Activated CD4-positive, CD25-positive, alpha-beta regulatory T cell (primary cell): ENCODE measurements around the gene ZBTB7B.
A peak's percentile ranks its signal among the peaks of the same experiment; 100 is the strongest.
"Not testable (repeated sequence)": the region's sequence is repeated elsewhere in the genome, so short reads cannot be mapped to it uniquely, and the experiment has no call there.

ENCODE experiments used
- DNase-seq, 4 experiments: peaks; one replicate each; lab custom pipeline; 2025; lab: John Stamatoyannopoulos, UW

The ZBTB7B gene

DNA sequence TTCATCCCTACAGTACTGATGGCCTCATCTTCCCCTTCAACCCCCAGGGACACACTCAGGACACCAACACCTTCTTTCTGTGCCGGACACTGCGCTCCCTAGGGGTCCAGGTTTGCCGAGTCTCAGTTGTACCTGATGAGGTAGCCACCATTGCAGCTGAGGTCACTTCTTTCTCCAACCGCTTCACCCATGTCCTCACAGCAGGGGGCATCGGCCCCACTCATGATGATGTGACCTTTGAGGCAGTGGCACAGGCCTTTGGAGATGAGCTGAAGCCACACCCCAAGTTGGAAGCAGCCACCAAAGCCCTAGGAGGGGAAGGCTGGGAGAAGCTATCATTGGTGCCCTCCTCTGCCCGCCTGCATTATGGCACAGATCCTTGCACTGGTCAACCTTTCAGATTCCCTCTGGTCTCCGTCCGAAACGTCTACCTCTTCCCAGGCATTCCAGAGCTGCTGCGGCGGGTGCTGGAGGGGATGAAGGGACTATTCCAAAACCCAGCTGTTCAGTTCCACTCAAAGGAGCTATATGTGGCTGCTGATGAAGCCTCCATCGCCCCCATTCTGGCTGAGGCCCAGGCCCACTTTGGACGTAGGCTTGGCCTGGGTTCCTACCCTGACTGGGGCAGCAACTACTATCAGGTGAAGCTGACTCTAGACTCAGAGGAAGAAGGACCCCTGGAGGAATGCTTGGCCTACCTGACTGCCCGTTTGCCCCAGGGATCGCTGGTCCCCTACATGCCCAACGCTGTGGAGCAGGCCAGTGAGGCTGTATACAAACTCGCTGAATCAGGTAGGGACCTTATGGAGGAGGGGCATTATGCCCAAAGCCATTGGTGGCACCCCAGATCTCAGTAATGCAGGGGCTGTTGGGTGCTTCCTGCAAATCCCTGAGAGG, 14.3 kb upstream of the ZBTB7B start:
- no peak for DNase-seq

DNA sequence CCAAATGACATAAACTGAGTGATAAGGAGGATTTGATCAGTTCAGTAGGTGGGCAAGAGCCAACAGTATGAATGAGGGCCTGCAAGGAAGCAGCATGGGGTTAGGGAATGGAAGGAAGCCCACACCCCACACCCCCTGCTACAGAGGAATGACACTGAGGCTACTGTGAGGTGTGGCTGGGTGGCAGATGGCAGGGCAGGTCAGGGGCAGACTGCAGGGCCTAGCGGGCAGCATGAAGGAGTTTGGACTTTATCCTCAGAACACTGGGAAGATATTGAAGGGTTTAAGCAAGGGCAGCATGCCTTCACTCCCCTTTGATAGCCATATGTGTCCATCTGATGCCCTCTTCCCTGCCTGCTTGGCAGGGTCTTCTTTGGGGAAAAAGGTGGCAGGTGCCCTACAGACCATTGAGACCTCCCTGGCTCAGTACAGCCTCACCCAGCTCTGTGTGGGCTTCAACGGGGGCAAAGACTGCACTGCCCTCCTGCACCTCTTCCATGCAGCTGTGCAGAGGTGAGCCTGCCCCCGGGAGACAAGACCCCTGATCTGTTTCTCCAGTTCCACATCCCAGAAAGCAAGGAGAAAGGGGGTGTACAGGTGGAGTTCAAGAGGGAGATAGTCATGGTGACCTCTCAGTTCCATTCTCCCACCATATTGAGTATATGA, 13.3 kb upstream of the ZBTB7B start:
- DNase-seq: no peak

DNA sequence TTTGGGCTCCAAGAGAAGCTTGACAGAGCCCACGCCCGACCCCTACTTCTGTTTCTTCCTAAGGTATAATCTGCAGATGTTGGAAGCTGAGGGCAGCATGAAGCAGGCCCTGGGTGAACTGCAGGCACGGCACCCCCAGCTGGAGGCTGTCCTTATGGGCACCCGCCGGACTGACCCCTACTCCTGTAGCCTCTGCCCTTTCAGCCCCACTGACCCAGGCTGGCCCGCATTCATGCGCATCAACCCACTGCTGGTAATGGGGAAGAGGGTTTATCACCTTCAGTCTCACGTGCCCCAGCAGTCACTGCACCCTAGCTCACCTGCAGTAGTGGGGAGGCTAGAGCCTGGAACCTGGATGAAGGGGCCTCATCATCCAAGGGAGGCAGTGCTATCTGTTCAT, 12.3 kb upstream of the ZBTB7B start:
- no peak for DNase-seq

DNA sequence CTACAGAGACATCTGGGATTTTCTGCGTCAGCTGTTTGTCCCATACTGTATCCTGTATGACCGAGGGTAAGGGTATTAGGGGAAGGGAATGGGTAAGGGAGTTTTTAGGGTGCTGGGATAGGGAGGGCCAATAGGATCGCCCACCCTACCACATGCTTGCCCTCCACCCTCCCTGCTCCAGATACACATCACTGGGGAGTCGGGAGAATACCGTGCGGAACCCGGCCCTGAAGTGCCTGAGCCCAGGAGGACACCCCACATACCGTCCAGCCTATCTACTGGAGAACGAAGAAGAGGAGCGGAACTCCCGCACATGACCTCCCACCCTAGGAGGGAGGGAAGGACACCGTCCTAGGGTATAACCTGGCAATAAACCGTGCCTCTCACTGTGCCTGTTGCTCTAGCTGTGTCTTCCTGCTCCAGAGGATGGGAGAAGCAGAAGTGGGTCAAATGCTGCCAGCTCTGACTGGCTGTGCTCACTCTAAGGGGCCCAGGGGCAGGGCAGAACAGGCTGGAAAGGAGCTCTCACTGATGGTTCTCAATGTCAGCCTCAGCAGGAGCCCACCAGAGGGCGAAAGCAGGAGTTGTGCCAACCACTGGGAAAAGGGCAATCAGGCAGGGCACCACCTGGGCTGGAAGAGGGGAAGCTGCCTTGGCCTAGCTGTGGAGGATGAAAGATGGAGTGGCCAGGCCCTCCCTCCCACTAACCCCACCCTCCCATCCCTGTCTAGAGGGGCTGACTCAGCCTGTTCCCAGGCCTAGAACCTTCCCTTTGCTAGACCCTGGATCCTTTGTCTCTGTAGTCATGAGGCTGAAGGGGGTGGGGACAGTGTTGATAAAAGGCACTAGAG, 9.7 kb upstream of the ZBTB7B start:
- DNase-seq: no peak

DNA sequence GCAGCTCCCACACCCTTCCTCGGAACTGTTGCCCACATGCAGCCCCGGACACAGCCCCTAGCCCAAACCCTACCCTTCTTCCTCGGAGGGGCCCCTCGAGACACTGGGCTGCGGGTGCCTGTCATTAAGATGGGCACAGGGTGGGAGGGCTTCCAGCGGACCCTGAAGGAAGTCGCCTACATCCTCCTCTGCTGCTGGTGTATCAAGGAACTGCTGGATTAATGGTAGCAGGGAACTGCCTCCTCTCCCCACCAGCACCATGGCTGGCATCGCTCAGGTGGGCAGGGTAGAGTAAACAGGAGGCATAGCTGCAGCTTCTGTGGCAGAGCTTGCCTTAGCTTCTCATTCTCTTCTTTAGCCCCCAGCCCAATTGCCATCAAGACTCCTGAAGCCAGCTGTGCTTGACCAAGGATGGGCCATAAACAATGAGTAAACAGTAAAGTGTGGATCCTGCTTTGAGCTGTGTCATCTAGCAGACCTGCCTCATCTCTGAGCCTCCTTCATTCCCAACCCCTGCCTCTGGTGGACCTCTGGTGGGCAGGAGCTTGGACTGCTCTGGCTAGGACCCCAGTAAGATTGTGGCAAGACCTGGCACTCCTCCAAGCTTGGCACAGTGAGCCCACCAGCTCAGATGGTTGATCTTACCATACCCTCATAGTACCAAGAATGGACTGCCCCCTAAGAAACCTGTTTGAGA, 8.9 kb upstream of the ZBTB7B start, which contains the start of gene LENEP:
TSS of gene LENEP (plus strand) at position 15 of the 697 bp plus-strand sequence. CDS start at position 37, 22 bp downstream.
- no peak for DNase-seq

DNA sequence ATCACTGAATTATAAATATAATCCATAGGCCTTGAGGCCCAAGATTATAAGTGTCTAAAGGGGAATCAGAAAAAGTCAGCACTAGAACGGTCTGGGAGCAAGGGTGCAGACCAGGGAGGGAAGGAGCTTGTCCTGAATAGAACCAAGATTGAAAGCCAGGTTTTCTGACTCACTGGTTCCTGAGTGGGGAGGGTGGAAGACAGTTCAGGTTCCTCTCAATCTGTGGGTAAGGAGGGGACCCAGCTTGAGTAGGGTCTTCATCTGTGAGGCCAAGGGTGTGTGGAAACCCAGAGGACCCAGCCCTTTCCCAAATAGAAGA, 8.4 kb upstream of the ZBTB7B start:
- DNase-seq: no peak

DNA sequence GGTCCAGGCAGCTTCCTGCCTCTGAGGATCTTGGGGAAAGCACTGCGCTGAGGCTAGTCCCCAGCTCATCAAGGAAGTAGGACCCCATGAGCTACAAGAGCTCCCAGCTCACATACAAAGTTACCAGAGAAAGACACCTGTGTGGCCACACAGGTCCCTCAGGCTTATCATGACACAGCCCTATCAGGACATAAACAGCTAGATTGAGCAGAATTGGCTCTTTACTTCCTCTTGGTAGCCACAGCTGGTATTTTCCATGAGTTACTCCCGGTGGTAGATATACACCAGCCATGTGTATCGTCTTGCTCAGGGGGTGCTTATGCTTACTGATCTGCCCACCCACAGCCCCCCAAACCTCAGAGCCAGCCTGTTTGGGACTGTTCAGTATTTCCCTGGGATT, 8.0 kb upstream of the ZBTB7B start:
- no peak for DNase-seq

DNA sequence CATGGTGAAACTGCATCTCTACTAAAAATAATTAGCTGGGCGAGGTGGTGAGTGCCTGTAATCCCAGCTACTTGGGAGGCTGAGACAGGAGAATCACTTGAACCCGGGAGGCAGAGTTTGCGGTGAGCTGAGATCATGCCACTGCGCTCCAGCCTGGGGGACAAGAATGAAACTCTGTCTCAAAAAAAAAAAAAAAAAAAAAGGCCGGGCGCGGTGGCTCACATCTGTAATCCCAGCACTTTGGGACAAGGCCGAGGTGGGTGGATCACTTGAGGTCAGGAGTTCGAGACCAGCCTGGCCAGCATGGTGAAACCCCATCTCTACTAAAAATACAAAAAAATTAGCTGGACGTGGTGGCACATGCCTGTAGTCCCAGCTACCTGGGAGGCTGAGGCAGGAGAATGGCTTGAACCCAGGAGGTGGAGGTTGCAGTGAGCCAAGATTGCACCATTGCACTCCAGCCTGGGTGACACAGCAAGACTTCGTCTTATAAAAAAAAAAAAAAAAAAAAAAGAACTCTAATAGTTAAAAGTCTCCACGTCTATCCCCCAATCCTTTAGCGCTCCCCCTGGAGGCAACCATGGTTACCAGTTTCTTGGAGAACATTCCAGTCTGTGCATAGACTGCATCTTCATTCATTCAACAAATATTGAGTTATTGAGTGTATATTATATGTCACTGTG, 7.2 kb upstream of the ZBTB7B start:
- DNase-seq: not testable (repeated sequence)

DNA sequence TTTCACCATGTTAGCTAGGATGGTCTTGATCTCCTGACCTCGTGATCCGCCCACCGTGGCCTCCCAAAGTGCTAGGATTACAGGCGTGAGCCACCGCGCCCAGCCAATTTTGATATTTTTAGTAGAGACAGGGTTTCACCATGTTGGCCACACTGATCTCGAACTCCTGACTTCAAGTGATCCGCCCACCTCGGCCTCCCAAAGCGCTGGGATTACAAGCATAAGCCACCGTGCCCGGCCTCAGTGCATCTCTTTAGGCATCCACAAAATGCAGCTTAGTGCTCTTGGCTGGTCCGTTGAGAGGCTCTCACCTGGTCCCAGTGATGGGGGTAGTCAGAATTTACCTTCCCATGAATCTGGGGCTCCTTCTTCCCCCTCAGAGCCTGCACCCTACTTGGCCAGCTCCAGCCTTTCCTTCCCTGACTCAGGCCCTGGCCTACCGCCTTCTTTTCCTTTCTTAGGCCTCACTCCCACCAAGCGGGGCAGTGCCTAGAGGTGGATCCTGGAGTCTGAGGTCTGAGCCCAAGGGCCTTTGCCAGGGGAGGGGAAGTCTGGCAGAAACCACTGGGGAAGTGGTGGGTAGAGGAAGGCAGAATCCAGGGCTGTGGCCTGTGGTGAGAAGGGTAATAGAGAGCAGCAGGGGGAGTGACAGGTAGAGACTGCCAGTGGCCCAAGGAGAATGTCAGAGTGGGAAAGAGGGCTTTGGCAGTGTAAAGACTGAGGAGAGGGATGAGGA, 5.5 kb upstream of the ZBTB7B start:
- DNase-seq: no peak

DNA sequence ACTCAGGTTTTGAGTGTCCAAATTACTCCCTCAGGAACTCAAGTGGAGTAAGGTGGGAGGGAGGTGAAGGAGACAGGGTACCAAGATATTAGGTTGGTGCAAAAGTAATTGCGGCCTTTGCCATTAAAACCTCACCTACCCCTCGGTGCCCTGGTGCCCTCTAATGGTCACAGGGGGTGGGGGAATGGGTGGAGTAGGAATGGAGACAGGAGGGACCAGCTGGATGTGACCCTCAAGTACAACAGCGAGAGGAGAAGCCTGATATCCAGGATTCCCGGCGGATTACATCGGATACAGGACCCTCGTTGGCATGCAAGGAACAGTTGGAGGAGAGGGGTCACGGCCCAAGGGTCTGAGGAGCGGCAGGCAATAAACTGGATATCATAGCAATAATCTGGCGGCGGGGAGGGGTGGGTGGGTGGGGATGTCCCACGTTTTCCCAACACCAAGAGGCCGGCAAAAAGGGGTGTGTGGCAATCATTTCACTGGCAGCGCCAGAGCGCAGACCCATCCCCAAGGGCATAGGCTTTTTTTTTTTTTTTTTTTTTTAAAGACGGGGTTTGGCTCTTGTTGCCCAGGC, 4.3 kb upstream of the ZBTB7B start:
- DNase-seq: no peak

DNA sequence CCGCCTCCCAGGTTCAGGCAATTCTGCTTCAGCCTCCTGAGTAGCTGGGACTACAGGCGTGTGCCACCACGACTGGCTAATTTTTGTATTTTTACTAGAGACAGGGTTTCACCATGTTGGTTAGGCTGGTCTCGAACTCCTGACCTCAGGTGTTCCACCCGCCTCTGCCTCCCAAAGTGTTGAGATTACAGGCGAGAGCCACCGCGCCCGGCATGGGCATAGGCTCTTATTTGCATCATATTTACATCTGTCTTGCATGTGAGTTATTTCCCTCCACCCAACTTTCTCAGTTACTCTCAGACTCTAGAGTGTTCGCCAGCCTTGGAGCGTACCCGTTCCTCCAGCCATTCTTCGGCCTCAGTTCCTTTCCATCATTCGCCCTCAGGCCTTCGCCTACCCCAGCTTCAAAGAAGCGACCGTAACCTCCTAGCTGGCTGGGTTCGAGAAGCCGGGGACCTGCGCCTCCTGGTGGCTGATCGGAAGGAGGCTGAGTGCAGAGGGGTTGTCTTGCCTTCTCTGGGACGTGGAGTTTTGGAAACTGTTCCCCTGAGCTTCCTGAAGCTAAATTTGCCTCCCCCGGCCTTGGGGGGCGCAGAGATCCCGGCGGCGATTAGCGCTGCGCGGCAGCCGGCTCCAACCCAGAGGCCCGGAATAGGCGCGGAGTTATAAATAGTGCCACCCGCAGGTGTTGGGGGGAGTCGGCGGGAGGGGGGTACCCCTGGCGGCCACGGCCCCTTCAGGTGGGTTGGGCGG, 3.6 kb upstream of the ZBTB7B start:
- DNase-seq: peak; percentile 26 to 46 (median 37)

DNA sequence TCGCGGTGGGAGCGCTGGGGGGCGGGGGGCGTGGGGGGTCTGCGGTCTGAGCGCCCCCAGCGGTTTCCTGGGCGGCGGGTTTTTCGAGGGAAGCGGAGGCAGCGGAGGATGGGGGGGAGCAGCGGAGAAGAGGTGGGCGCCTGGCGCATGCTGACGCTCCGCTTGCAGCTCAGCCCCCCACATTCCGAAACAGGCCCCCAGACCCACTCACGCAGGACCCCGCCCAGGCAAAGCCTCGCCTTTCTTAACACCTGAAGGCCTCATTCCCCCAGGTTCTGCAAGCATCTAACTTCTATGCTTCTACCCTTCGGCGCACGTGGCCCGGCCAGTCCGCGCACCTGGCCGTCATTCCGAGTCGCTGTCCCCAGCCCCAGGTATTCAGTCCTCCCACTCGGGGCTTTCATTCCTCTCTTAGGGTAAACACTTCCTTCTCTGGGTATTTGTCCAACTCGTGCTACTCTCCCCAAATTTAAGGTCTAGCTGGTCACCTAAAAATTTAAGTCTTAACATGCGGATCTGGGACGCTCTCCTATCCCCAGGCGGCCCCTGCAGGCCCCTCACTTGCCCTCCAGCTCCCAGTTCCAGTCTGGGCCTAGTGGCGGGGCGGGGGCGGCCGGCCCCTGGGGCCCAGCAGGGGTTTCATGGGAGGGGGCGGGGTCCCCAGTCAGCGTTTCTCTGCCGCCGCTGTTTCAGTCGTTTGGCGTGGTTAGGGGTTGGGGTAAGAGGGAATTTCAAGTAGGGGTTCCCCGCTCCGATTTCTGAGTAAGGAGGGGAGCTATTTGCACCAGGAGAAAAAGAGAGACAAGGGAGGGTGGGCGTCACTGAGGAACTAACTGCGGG, 2.8 kb upstream of the ZBTB7B start:
- no peak for DNase-seq

DNA sequence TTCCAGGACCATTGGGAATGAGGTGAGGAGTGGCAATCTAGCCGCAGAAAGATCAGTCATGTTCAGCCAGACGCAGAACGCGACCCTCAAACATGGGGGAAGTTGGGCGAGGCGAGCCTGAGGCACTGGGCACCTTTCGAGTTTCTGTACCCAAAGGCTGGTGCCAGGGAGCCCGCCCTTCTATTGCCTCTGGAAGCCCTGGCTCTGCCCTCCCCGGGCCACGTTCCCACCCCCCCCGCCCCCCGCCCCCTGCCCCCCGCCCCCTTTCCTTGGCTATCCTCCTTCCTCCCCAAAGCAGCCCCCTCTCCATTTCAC, 2.2 kb upstream of the ZBTB7B start:
- no peak for DNase-seq

DNA sequence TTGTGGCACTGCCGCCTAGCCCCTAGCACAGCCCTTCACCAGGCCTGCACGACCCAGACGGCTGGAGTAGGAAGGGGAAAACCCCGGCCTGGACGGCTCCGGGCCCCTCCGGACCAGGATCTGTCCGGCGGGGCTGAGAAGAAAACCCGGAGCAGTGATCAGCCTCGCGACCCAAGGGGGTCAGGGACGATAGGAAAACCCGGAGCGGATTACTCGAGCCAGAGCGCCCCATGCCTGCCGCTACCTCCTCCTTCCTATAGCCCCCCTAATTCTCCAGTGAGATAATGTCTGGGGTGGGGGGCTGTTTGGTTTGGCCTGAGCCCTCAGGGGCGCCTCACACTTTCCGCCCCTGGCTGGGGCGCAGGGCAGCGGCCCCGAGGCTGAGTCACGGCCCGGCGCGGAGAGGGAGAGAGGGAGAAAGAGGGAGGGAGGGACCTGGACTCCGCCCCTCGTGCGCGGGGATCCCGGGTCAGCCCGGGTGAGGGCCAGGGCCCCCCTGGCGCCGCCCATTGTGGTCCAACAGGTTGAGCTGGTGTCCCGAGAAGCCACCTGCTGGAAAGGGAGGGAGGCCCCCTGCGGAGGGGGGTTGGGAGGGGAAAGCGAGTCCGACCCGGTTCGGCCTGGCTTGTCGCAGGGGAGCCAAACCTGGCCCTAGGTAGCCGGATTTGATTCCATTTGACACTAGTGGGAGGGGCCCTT, 1.7 kb upstream of the ZBTB7B start:
- DNase-seq: peak; percentile 37 to 63 (median 52)

DNA sequence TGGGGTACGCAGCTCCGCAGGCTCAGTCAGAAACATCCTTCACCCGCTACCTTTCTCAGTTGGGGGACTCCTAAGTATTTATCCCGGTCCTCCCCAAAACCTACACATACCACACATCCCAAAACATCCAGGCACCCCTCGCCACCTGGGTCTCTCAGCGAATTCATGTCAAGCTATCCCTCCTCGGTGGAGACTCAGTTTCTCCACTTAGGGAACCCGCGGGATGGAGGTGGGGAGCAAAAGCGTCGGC, 1.3 kb upstream of the ZBTB7B start:
- no peak for DNase-seq

DNA sequence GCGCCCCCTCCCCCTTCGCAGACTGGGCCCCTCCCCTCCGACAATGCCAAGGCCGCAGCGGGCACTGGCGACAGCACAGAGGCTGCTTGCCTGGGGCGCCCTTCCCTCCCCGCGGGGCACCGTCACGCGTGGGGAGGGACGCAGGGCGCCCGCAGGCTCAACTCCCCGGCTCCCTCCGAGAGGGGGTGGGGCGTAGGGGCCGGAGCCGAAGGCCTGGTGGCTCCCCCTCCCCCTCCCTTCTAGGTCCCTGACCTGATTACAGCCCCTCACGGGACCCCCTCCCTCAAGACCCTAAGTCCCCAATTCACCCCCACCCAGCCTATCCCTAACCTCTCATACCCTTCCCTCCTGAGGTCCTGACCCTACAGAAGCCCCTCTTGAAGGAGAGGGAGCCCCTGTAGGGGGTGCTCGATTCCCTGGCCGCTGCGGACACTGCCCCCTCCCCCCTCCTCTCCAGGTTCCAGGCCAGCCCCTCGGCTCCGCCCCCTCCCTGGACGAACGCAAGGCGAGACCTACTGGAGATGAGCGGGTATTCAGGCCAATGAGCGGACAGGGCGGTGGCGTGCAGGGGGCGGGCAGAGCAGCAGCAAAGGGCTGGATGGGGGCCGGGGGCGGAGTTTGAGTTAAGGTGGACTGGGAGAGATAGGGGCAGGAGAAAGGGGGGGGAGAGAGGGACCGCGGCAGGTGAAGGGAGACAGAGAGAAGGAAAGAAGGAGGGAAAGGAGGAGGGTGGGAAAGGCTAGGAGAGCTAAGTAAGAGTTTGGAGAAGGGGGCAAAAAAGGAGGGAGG, 733 bp upstream of the ZBTB7B start:
- peak; percentile 94 to 97 (median 96) for DNase-seq

DNA sequence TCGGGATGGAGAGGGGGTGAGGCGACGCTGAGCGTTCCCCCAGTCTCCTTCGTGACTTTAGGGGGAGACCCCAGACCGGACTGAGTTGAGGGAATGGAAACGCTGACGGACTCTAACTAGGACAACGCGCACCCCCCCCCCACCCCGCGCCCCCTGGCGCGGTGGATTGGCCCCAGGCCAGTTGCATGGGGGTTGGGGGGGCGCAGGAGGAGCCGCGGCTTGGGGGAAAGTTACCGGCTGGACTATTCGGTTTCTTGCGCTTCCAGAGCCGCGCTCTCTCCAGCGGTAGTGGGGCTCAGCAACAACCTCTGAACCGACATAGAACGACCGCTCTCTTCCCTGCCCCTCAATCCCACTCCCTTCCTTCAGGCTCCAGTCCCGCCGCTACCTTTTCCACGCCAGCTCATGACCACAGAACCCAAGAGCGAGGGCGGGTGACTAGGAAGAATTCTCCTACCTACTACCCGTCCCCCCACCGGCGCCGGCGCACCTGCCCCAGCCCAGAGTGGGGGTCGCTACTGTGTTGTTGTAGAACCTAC, 694 bp downstream of the ZBTB7B start:
- no peak for DNase-seq
